Measurements from ENCODE around the gene GRAP. TPM values are rescaled to one million over a fixed set of nuclear protein-coding genes. Genes with fewer than 3 reads are reported as not detected.

GRAP gene
- total and polyA plus RNA-seq, 10 of the 15 experiments (the other 5 are each of a cell fraction or from before 2014, with no cell fraction given), result 0.58 to 78.3 (median 36.6) TPM

DNA sequence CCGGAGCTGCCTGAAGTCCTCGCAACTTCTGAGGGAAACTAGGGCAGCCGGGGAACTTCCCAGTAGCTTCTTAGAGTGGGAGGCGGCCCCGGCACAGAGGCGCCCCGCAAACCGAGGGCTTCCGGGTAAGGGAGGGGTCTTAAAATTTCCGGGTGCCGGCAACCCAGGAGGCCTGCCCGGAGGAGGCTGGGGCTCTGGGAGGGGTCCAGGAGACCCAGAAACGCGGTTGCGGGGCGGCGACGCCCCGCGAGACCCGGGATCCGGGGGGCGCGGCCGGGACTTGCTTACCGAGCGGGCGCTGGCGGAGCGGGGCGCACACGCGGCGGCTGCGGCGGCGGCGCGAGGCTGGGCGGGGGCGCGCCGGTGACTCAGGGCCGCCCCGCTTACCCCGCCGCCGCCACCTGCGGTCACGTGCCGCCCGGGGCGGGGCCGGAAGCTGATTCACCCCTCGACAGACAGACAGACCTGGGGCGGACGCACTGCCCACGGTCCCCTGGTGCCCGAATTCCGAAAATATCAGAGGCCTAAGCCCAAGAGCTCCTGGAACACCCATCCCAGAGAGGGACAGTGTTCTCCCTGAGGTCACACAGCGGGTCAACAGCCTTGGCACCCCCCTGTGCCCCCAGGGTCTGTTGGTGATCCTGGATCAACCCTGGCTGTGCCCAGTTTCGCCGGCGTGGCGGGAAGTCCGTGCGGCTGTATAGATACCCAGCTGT is 42.2 kb downstream of the GRAP start, which contains the start of gene FAM83G (continued):
- TF ChIP-seq YY1 (IDR thresholded peaks at IDR 0.05; ENCODE audit: low read depth, low read length) (peak; percentile 55; the same call in 1 of the 2 replicates), TAF1 (IDR thresholded peaks at IDR 0.05; ENCODE audit: borderline replicate concordance, low read depth, low read length) (0 out of 2 replicates have a peak, but pooled peaks have one; percentile 4), CREB1 (IDR thresholded peaks at IDR 0.05; ENCODE audit: low read depth) (0 out of 2 replicates have a peak, but pooled peaks have one; percentile 21), TCF3 (IDR thresholded peaks at IDR 0.05; ENCODE audit: borderline replicate concordance, insufficient read depth, low read depth, low read length) (0 out of 2 replicates have a peak, but pooled peaks have one; percentile 33), LARP7 (IDR thresholded peaks at IDR 0.05) (peak; percentile 71), ZNF217 (IDR thresholded peaks at IDR 0.05) (peak; percentile 76; the same call in 1 of the 2 replicates), IRF4 (IDR thresholded peaks at IDR 0.05; ENCODE audit: low read depth, low read length) (no peak), MTA2 (IDR thresholded peaks at IDR 0.05; ENCODE audit: low read depth) (no peak), SMARCA5 (IDR thresholded peaks at IDR 0.05) (peak; percentile 88), USF2 (IDR thresholded peaks at IDR 0.05; ENCODE audit: borderline replicate concordance, low read depth, low read length) (peak; percentile 73), POLR2A (IDR thresholded peaks at IDR 0.05; ENCODE audit: low read depth, low read length) (peak; percentile 65), RCOR1 (conservative IDR thresholded peaks at IDR 0.05; ENCODE audit: low read depth, low read length) (peak; percentile 42; the same call in 1 of the 2 replicates), FOXM1 (IDR thresholded peaks at IDR 0.05; ENCODE audit: low read depth, low read length) (no peak), EGR1 (IDR thresholded peaks at IDR 0.05; ENCODE audit: borderline replicate concordance in 1 of 2, low read depth in 2 of 2, low read length in 2 of 2) (peak in 1 of 2 experiments; percentile 27; a peak in 1 of 3 replicates), RB1 (IDR thresholded peaks at IDR 0.05; ENCODE audit: borderline replicate concordance) (peak; percentile 36; the same call in 1 of the 2 replicates), SREBF2 (IDR thresholded peaks at IDR 0.05; ENCODE audit: low read length) (no peak), NR2C1 (IDR thresholded peaks at IDR 0.05) (0 out of 2 replicates have a peak, but pooled peaks have one; percentile 29), NR2F1 (conservative IDR thresholded peaks at IDR 0.05) (peak; percentile 79; the same call in 1 of the 2 replicates), CREM (IDR thresholded peaks at IDR 0.05; ENCODE audit: low read depth) (no peak)
- TF ChIP-seq, protein P1, sequence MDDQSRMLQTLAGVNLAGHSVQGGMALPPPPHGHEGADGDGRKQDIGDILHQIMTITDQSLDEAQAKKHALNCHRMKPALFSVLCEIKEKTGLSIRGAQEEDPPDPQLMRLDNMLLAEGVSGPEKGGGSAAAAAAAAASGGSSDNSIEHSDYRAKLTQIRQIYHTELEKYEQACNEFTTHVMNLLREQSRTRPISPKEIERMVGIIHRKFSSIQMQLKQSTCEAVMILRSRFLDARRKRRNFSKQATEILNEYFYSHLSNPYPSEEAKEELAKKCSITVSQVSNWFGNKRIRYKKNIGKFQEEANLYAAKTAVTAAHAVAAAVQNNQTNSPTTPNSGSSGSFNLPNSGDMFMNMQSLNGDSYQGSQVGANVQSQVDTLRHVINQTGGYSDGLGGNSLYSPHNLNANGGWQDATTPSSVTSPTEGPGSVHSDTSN (IDR thresholded peaks at IDR 0.05; ENCODE audit: insufficient replicate concordance, low read depth, low read length), result peak; percentile 33
- TF ChIP-seq, protein P2, sequence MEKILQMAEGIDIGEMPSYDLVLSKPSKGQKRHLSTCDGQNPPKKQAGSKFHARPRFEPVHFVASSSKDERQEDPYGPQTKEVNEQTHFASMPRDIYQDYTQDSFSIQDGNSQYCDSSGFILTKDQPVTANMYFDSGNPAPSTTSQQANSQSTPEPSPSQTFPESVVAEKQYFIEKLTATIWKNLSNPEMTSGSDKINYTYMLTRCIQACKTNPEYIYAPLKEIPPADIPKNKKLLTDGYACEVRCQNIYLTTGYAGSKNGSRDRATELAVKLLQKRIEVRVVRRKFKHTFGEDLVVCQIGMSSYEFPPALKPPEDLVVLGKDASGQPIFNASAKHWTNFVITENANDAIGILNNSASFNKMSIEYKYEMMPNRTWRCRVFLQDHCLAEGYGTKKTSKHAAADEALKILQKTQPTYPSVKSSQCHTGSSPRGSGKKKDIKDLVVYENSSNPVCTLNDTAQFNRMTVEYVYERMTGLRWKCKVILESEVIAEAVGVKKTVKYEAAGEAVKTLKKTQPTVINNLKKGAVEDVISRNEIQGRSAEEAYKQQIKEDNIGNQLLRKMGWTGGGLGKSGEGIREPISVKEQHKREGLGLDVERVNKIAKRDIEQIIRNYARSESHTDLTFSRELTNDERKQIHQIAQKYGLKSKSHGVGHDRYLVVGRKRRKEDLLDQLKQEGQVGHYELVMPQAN (conservative IDR thresholded peaks at IDR 0.05), result peak; percentile 83
- TF ChIP-seq, protein P3, sequence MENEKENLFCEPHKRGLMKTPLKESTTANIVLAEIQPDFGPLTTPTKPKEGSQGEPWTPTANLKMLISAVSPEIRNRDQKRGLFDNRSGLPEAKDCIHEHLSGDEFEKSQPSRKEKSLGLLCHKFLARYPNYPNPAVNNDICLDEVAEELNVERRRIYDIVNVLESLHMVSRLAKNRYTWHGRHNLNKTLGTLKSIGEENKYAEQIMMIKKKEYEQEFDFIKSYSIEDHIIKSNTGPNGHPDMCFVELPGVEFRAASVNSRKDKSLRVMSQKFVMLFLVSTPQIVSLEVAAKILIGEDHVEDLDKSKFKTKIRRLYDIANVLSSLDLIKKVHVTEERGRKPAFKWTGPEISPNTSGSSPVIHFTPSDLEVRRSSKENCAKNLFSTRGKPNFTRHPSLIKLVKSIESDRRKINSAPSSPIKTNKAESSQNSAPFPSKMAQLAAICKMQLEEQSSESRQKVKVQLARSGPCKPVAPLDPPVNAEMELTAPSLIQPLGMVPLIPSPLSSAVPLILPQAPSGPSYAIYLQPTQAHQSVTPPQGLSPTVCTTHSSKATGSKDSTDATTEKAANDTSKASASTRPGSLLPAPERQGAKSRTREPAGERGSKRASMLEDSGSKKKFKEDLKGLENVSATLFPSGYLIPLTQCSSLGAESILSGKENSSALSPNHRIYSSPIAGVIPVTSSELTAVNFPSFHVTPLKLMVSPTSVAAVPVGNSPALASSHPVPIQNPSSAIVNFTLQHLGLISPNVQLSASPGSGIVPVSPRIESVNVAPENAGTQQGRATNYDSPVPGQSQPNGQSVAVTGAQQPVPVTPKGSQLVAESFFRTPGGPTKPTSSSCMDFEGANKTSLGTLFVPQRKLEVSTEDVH (IDR thresholded peaks at IDR 0.05; ENCODE audit: low read depth, partially characterized antibody), result no peak
- TF ChIP-seq, protein P4, sequence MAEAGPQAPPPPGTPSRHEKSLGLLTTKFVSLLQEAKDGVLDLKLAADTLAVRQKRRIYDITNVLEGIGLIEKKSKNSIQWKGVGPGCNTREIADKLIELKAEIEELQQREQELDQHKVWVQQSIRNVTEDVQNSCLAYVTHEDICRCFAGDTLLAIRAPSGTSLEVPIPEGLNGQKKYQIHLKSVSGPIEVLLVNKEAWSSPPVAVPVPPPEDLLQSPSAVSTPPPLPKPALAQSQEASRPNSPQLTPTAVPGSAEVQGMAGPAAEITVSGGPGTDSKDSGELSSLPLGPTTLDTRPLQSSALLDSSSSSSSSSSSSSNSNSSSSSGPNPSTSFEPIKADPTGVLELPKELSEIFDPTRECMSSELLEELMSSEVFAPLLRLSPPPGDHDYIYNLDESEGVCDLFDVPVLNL (IDR thresholded peaks at IDR 0.05; ENCODE audit: low read depth, low read length), result no peak
